Kidney epithelial cell (primary cell): ENCODE measurements around the gene ARHGAP12. TPM values are rescaled to one million over a fixed set of nuclear protein-coding genes. Genes with fewer than 3 reads are reported as not detected.

ENCODE experiments used
- DNase-seq: peaks from one replicate; pipeline ENCODE4 v3.0.0-alpha.2; 2010; ENCODE audit warnings: low read depth
- H3K27me3 ChIP-seq: 2 replicates; pipeline ENCODE4 v1.6.0; 2011; ENCODE audit warnings: low read length; ENCODE audit not compliant: control insufficient read depth, insufficient read depth
- H3K36me3 ChIP-seq: 2 replicates; pipeline ENCODE4 v1.5.1; 2011; ENCODE audit warnings: low read length; ENCODE audit not compliant: control insufficient read depth, insufficient read depth
- H3K4me3 ChIP-seq: 2 replicates; pipeline ENCODE4 v1.5.1; 2011; ENCODE audit warnings: low read depth, mild to moderate bottlenecking, control low read depth, low read length
- CTCF ChIP-seq: IDR thresholded peaks from 2 replicates; pipeline ENCODE4 v1.5.1; 2011; ENCODE audit warnings: mild to moderate bottlenecking, moderate library complexity, low read length, control low read depth, inconsistent platforms; ENCODE audit not compliant: insufficient read depth, poor library complexity, severe bottlenecking
- total RNA-seq: library from RNA; depleted of rRNA; stranded (reverse); fragments of >200 nt; gene quantifications from 2 replicates; pipeline ENCODE4 v1.2.3, GENCODE V29; 2015

The ARHGAP12 gene
- total RNA-seq, 1 donor from 2014 or later = 38.7 TPM

- TF ChIP-seq CTCF = no peak
- Histone ChIP-seq H3K36me3 (no peaks in the 10 kb centered on the region), H3K27me3 (no peaks in the 10 kb centered on the region), H3K4me3 (no peak overlapping the region)
- DNase-seq = no peak
These were observed 170.1 kb downstream of the ARHGAP12 start for GRCh38 chr10:31758495-31758894.

GRCh38 chr10:31757831-31758230 is 170.8 kb downstream of the ARHGAP12 start:
- Histone ChIP-seq H3K36me3 (no peaks in the 10 kb centered on the region), H3K4me3 (no peak overlapping the region), H3K27me3 (no peaks in the 10 kb centered on the region)
- DNase-seq = no peak
- no peak for TF ChIP-seq CTCF

GRCh38 chr10:31757386-31757791 is 171.2 kb downstream of the ARHGAP12 start:
- TF ChIP-seq CTCF = no peak
- Histone ChIP-seq H3K36me3 (no peaks in the 10 kb centered on the region), H3K4me3 (no peak overlapping the region), H3K27me3 (no peaks in the 10 kb centered on the region)
- DNase-seq = no peak

GRCh38 chr10:31756729-31757110 is 171.9 kb downstream of the ARHGAP12 start:
- no peak for TF ChIP-seq CTCF

GRCh38 chr10:31756101-31756728 is 172.4 kb downstream of the ARHGAP12 start:
- no peak for DNase-seq
- Histone ChIP-seq H3K27me3 (no peaks in the 10 kb centered on the region), H3K36me3 (no peaks in the 10 kb centered on the region), H3K4me3 (no peak overlapping the region)
- no peak for TF ChIP-seq CTCF

More at GRCh38 chr10:31756729-31757110, 171.9 kb downstream of the ARHGAP12 start:
- H3K27me3 ChIP-seq = no peaks in the 10 kb centered on the region
- H3K4me3 ChIP-seq = no peak overlapping the region
- no peaks in the 10 kb centered on the region for H3K36me3 ChIP-seq
- DNase-seq = no peak

Other genes starting within 250 kb of the ARHGAP12 start
- 147 and 149 TPM in 2 replicates for gene KIF5B, start 127.6 kb upstream of the ARHGAP12 start, total RNA-seq